Measurements from ENCODE around the gene MYLK.

Gene MYLK

DNA sequence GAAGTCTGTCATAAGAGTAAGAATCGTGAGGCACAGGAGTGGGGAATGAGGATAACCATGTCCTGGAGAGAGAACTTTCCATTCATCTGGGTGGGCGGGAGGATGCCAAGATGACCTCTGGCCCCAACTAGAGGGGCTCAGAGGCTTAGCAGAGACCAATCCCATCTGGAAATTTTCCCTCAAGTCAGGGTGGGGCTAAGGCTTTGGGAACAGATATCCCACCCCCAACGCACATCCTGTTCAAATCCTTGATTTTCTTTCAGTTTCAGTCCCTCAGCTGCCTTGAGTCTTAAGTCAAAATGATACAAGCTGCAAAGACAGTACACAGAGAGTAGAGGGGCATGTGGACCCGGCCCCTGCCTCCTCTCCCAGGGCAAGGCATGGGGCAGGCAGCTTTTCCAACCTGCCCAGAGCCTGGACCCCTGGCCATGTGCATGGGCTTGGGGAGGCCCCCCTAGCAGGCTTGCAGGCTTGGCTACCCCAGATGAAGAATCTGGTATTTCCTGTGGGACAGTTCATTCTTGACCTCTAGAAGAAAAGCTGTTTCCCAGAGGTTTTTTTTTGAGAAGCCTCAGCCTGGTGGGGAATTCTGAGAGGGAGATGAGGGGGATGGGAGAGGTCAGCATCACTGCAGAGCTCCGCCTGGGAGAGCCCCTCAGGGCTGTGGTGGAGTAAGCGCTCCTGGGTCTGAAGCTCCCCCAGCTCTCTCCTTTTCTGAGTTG lies 189.6 kb downstream of the MYLK start:
- TF ChIP-seq EZH2phosphoT487 (IDR thresholded peaks at IDR 0.05; ENCODE audit: borderline replicate concordance) (no peak), CTCF (conservative IDR thresholded peaks at IDR 0.05; ENCODE audit: low read length) (no peak)
- Histone ChIP-seq H3K27me3 (ENCODE audit: insufficient read depth, low read length, poor library complexity, severe bottlenecking) (no peaks in the 10 kb centered on the region), H3K36me3 (ENCODE audit: insufficient read depth, low read length) (no peaks in the 10 kb centered on the region), H4K20me1 (ENCODE audit: insufficient read depth, low read length, poor library complexity, severe bottlenecking) (no peaks in the 10 kb centered on the region), H3F3A (ENCODE audit: low read depth) (no peaks in the 10 kb centered on the region), H3K9me3 (ENCODE audit: insufficient read depth, low read depth, low read length) (no peaks in the 10 kb centered on the region), H3K4me1 (ENCODE audit: insufficient read depth, low read length, poor library complexity, severe bottlenecking) (peaks cover 11% of the 10 kb centered on the region), H2AFZ (ENCODE audit: low read length) (no peak overlapping the region), H3K9me2 (replicated peaks; ENCODE audit: low read depth, low read length) (no peaks in the 10 kb centered on the region), H3K4me2 (ENCODE audit: low read depth, low read length, poor library complexity, severe bottlenecking) (no peak overlapping the region), H3K9ac (ENCODE audit: low read depth, low read length, poor library complexity, severe bottlenecking) (no peak overlapping the region), H3K79me2 (ENCODE audit: insufficient read depth, low read length) (no peaks in the 10 kb centered on the region), H3K4me3 (ENCODE audit: low read length, poor library complexity, severe bottlenecking) (no peak overlapping the region)

- Histone ChIP-seq H4K20me1 (ENCODE audit: insufficient read depth, low read length, poor library complexity, severe bottlenecking) (no peaks in the 10 kb centered on the region), H3K9me3 (ENCODE audit: insufficient read depth, low read depth, low read length) (no peaks in the 10 kb centered on the region), H3K4me3 (ENCODE audit: low read length, poor library complexity, severe bottlenecking) (no peak overlapping the region), H3K79me2 (ENCODE audit: insufficient read depth, low read length) (no peaks in the 10 kb centered on the region), H3K4me1 (ENCODE audit: insufficient read depth, low read length, poor library complexity, severe bottlenecking) (peaks cover 11% of the 10 kb centered on the region), H3K27me3 (ENCODE audit: insufficient read depth, low read length, poor library complexity, severe bottlenecking) (no peaks in the 10 kb centered on the region), H2AFZ (ENCODE audit: low read length) (no peak overlapping the region), H3K4me2 (ENCODE audit: low read depth, low read length, poor library complexity, severe bottlenecking) (no peak overlapping the region), H3K36me3 (ENCODE audit: insufficient read depth, low read length) (no peaks in the 10 kb centered on the region), H3K9ac (ENCODE audit: low read depth, low read length, poor library complexity, severe bottlenecking) (no peak overlapping the region), H3K9me2 (replicated peaks; ENCODE audit: low read depth, low read length) (no peaks in the 10 kb centered on the region), H3F3A (ENCODE audit: low read depth) (no peaks in the 10 kb centered on the region)
- no peak for TF ChIP-seq EZH2phosphoT487 (IDR thresholded peaks at IDR 0.05; ENCODE audit: borderline replicate concordance)
- TF ChIP-seq CTCF (conservative IDR thresholded peaks at IDR 0.05; ENCODE audit: low read length), result no peak
Observed at GRCh38 chr3:123693584-123694190, 190.4 kb downstream of the MYLK start.

DNA sequence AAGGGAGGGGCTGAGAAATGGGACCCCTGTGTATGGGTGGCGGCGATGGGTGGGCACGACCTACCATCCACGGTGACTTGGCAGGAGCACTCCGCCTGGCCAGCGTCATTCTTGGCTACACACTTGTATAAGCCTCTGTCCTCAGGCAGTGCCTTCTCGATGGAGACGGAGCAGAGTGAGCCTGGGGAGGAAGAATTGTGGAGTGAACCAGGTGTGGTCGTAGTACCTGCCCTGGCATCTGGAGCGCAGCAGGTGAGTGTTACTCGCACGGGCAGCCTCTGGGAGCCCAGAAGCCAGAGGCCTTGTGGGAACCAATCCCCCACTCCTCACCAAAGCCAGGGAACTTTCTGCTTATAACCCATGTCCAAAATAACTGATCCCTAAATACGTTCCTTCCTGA lies 191.5 kb downstream of the MYLK start:
- Histone ChIP-seq H3K36me3 (ENCODE audit: insufficient read depth, low read length) (no peaks in the 10 kb centered on the region), H3K9ac (ENCODE audit: low read depth, low read length, poor library complexity, severe bottlenecking) (no peak overlapping the region), H3K9me2 (replicated peaks; ENCODE audit: low read depth, low read length) (no peaks in the 10 kb centered on the region), H2AFZ (ENCODE audit: low read length) (no peak overlapping the region), H3K27me3 (ENCODE audit: insufficient read depth, low read length, poor library complexity, severe bottlenecking) (no peaks in the 10 kb centered on the region), H3K4me1 (ENCODE audit: insufficient read depth, low read length, poor library complexity, severe bottlenecking) (peaks cover 11% of the 10 kb centered on the region), H3K4me3 (ENCODE audit: low read length, poor library complexity, severe bottlenecking) (no peak overlapping the region), H3K9me3 (ENCODE audit: insufficient read depth, low read depth, low read length) (no peaks in the 10 kb centered on the region), H4K20me1 (ENCODE audit: insufficient read depth, low read length, poor library complexity, severe bottlenecking) (no peaks in the 10 kb centered on the region), H3K79me2 (ENCODE audit: insufficient read depth, low read length) (no peaks in the 10 kb centered on the region), H3K4me2 (ENCODE audit: low read depth, low read length, poor library complexity, severe bottlenecking) (no peak overlapping the region), H3F3A (ENCODE audit: low read depth) (no peaks in the 10 kb centered on the region)
- no peak for TF ChIP-seq EZH2phosphoT487 (IDR thresholded peaks at IDR 0.05; ENCODE audit: borderline replicate concordance)
- no peak for TF ChIP-seq CTCF (conservative IDR thresholded peaks at IDR 0.05; ENCODE audit: low read length)

Data from Loucy (cell line).